Measurements from ENCODE around the gene SDC3.

The SDC3 gene

DNA sequence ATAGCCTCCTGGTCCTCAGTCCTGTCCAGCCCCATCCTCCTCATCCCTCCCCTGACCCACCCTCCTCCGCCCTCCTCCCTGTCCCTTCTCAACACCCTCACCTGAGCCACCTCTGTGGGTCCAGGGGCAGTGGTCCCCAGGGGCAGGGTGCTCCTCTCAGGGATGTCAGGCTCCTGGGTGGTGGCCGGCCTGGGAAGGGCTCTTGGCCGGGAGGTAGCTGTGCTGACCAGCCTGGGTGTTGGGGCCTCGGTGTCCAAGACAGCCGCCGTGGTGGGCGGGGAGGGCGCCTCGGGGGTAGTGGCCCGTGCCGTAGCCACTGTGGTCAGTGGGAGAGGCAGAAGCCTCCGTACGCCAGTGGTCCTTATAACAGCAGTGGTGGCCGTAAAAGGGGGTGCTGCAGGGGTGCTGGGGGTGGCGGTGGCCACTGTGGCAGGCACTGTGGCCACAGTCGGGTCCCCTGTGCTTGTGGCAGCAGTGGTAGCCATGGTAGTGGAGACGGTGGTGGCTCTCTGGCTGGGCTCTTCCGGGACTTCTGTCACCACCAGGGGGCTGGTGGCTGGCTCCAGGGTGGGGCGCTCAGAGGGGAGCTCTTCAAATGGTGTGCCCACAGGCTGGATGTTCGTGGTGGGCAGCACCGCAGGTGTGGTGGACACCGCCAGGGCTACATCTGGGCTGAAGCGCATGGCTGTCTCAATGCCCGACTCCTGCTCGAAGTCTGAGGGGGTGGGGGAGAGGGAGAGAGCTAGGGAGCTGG is 31.9 kb downstream of the SDC3 start:
- H3K27ac ChIP-seq: no peak overlapping the region
- TF ChIP-seq, protein P1, sequence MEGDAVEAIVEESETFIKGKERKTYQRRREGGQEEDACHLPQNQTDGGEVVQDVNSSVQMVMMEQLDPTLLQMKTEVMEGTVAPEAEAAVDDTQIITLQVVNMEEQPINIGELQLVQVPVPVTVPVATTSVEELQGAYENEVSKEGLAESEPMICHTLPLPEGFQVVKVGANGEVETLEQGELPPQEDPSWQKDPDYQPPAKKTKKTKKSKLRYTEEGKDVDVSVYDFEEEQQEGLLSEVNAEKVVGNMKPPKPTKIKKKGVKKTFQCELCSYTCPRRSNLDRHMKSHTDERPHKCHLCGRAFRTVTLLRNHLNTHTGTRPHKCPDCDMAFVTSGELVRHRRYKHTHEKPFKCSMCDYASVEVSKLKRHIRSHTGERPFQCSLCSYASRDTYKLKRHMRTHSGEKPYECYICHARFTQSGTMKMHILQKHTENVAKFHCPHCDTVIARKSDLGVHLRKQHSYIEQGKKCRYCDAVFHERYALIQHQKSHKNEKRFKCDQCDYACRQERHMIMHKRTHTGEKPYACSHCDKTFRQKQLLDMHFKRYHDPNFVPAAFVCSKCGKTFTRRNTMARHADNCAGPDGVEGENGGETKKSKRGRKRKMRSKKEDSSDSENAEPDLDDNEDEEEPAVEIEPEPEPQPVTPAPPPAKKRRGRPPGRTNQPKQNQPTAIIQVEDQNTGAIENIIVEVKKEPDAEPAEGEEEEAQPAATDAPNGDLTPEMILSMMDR (IDR thresholded peaks at IDR 0.05): no peak
- TF ChIP-seq ZFX (IDR thresholded peaks at IDR 0.05; ENCODE audit: borderline replicate concordance): no peak

DNA sequence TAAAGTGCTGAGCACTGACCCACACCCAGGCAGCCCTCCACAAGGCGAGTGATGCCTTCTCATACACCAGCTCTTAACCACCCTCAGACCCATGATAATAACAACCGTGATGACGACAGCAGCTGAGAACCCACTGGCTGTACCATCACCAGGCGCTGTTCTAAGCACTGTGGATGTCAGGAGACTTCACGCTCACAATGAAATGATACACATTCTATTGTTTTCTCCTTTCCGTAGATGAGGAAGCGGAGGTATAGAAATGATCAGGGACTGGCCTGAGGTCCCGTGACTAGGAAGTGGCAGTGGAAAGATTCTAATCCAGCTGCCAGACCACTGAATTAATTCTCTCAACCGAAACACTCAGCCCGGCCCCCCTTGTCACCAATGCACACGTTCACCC is 32.6 kb downstream of the SDC3 start:
- TF ChIP-seq ZFX (IDR thresholded peaks at IDR 0.05; ENCODE audit: borderline replicate concordance): no peak
- TF ChIP-seq, protein P1 (IDR thresholded peaks at IDR 0.05): no peak
- H3K27ac ChIP-seq: no peak overlapping the region

DNA sequence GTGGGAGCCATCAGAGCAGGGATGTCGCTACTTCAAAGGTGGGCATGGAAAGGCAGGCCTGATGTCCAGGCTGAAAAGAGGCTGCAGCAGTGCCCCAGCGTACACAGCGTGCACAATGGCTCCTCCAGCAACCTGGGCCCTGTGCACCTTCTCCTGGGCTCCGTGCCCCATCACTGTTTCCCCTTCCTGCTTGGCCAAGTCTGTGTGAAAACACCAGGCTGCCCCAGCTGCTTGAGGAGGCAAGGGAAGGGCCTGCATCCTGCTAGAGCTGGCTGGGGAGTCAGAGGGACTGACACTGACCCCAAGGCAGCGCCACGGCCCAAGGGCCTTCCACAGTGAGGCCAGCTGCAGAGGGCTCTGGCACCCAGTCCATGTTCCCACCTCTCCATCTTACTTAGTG is 33.4 kb downstream of the SDC3 start:
- no peak for TF ChIP-seq ZFX (IDR thresholded peaks at IDR 0.05; ENCODE audit: borderline replicate concordance)
- TF ChIP-seq, protein P1 (IDR thresholded peaks at IDR 0.05): no peak
- no peak overlapping the region for H3K27ac ChIP-seq

DNA sequence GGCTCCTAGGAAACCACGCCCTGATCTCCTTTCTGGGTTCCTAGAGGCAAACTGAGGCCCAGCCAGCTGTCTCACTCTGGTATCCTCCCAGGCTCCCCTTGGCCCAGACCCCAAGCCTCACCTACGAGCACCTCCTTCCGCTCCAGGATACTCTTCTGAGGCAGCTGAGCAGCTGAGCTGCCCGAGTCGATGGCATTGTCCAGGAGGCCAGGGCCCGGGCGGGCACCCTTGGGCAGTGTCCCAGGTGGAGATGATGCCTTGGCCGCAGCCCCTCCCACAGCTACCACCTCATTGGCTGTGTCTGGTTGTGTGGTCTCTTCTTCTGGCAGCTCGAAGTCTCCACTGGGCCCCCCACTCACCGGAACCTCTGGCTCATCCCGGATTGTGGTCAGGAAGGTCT is 34.4 kb downstream of the SDC3 start:
- TF ChIP-seq, protein P1 (IDR thresholded peaks at IDR 0.05): no peak
- no peak for TF ChIP-seq ZFX (IDR thresholded peaks at IDR 0.05; ENCODE audit: borderline replicate concordance)
- no peak overlapping the region for H3K27ac ChIP-seq

DNA sequence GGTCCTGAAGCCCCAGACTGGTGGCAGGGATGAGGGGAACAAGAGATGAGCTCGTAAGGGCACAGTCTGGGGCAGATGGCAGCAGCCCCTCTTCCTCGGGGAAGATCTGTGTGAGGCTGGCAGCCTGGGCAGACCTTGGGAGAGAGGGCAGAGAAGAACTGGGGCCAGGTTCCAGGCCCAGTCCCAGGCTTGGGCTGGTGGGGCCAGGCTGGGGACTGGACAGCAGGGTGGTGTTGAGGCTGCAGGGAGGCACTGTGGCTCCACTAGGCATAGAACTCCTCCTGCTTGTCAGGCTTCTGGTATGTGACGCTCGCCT is 35.7 kb downstream of the SDC3 start:
- H3K27ac ChIP-seq: no peak overlapping the region
- TF ChIP-seq, protein P1 (IDR thresholded peaks at IDR 0.05): no peak
- TF ChIP-seq ZFX (IDR thresholded peaks at IDR 0.05; ENCODE audit: borderline replicate concordance): no peak

DNA sequence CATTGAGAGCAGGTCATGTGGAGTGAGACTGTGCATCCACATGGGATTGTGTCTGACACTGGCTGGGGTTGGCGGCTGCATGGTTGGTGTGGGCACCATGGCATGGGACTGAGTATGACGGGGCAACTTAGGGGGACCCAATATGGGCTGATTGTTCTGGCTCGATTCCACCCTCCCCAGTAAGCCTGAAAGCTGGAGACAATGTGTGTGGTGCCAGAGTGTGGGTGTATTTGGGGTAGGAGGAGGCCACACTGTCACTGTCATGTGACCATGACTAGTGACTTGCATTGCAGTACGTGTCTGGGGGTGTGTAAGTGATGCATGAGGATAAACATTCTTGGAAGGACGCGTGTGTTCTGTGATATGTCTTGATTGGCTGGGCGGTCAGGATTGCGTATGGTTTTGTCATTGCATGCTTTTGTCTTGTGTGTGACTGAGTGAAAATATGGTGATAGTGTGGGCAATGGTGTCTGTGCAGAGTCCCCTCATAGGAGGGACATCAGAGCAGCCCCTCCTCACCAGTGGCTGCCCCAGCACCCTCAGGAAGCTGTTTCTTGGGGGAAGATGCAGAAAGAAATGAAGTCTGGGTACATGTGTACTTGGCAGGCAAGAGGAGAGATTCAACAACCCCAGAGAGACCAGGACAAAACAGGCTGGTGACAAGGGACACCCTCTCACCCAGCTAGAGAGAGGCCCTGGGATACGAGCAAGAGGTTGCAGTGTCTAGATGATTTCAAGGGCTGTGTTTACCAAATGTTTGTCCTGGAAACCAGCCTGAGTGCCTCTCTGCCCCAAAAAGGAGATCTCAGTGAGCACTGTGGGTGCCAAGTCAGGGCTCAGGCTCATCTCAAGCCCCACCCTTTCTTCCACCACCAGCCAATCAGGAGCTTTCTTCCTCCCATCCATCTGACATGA is 36.3 kb downstream of the SDC3 start:
- H3K27ac ChIP-seq: no peak overlapping the region
- TF ChIP-seq, protein P1 (IDR thresholded peaks at IDR 0.05): no peak
- TF ChIP-seq ZFX (IDR thresholded peaks at IDR 0.05; ENCODE audit: borderline replicate concordance): no peak
